CD14-positive monocyte (primary cell): Measurements from ENCODE around the gene ST6GALNAC3. TPM values are rescaled to one million over a fixed set of nuclear protein-coding genes. Genes with fewer than 3 reads are reported as not detected.

Source experiments
- DNase-seq, 3 donors: peaks; one replicate each; pipeline ENCODE4 v3.0.0-alpha.2; 2011 to 2022
- H2AFZ ChIP-seq: 2 replicates; pipeline ENCODE4 v1.6.0; 2012; ENCODE audit warnings: mild to moderate bottlenecking, low read depth, low read length, inconsistent platforms; ENCODE audit not compliant: insufficient read depth, poor library complexity, severe bottlenecking
- H3K27ac ChIP-seq, 2 donors: 1 replicate in 1 of 2; 2 replicates in 1 of 2; pipeline ENCODE4 v1.5.1; 2012 to 2013; ENCODE audit warnings: low read length in 2 of 2, control low read depth in 1 of 2, inconsistent platforms in 1 of 2, low read depth in 1 of 2, mild to moderate bottlenecking in 1 of 2
- H3K27me3 ChIP-seq, 2 donors: one replicate each; pipeline versions ENCODE4 v1.6.0 to v1.6.1; 2011 to 2013; ENCODE audit warnings: low read length in 2 of 2; ENCODE audit not compliant: control insufficient read depth in 2 of 2, insufficient read depth in 2 of 2
- H3K36me3 ChIP-seq, 2 donors: replicated peaks in 1 of 2; 1 replicate in 1 of 2; 2 replicates in 1 of 2; pipeline versions ENCODE4 v1.5.1 to v1.6.1; 2012 to 2013; ENCODE audit warnings: low read length in 2 of 2, control low read depth in 1 of 2, inconsistent platforms in 1 of 2, mild to moderate bottlenecking in 1 of 2; ENCODE audit not compliant: insufficient read depth in 2 of 2, control insufficient read depth in 1 of 2
- H3K4me1 ChIP-seq, 2 donors: 1 replicate in 1 of 2; 2 replicates in 1 of 2; pipeline versions ENCODE4 v1.5.1 to v1.6.1; 2012 to 2013; ENCODE audit warnings: low read length in 2 of 2, control low read depth in 1 of 2, inconsistent platforms in 1 of 2, mild to moderate bottlenecking in 1 of 2, moderate library complexity in 1 of 2; ENCODE audit not compliant: insufficient read depth in 2 of 2, control insufficient read depth in 1 of 2
- H3K4me2 ChIP-seq: replicated peaks from 2 replicates; pipeline ENCODE3; 2012; ENCODE audit warnings: low read length, moderate library complexity, mild to moderate bottlenecking; ENCODE audit not compliant: poor library complexity, severe bottlenecking; ENCODE audit errors: extremely low read depth
- H3K4me3 ChIP-seq, 3 experiments: fragments of 200-600 bp in 1 of 3; sonication (generic) in 1 of 3; replicated peaks in 1 of 3; 1 replicate in 2 of 3; 2 replicates in 1 of 3; pipeline ENCODE4 v1.5.1; 2011 to 2013; ENCODE audit warnings: low read length in 3 of 3, mild to moderate bottlenecking in 3 of 3, control low read depth in 2 of 3, low read depth in 2 of 3, inconsistent platforms in 1 of 3, moderate library complexity in 1 of 3
- H3K79me2 ChIP-seq: 2 replicates; pipeline ENCODE4 v1.6.0; 2012; ENCODE audit warnings: mild to moderate bottlenecking, control low read depth, inconsistent platforms, low read length, moderate library complexity; ENCODE audit not compliant: insufficient read depth
- H3K9ac ChIP-seq: 2 replicates; pipeline ENCODE4 v1.6.0; 2017; ENCODE audit warnings: low read length, mild to moderate bottlenecking; ENCODE audit not compliant: insufficient read depth, poor library complexity, severe bottlenecking
- H3K9me3 ChIP-seq, 2 donors: replicated peaks in 1 of 2; 1 replicate in 1 of 2; 2 replicates in 1 of 2; pipeline versions ENCODE4 v1.5.1 to v1.6.1; 2012 to 2013; ENCODE audit warnings: low read length in 2 of 2, control low read depth in 1 of 2; ENCODE audit not compliant: control insufficient read depth in 1 of 2, insufficient read depth in 1 of 2
- H4K20me1 ChIP-seq: 2 replicates; pipeline ENCODE4 v1.6.0; 2012; ENCODE audit warnings: mild to moderate bottlenecking, low read length, control low read depth, moderate library complexity; ENCODE audit not compliant: insufficient read depth
- H3K27ac Mint-ChIP-seq, 7 donors: one replicate each; pipeline ENCODE4 v1.8.0; 2020; ENCODE audit warnings: mild to moderate bottlenecking in 7 of 7, mixed read lengths in 7 of 7, moderate library complexity in 6 of 7, inconsistent platforms in 2 of 7
- H3K27me3 Mint-ChIP-seq, 3 donors: one replicate each; pipeline ENCODE4 v1.8.0; 2021 to 2022; ENCODE audit warnings: low read depth in 3 of 3, mild to moderate bottlenecking in 3 of 3, mixed read lengths in 3 of 3, moderate library complexity in 3 of 3, inconsistent platforms in 1 of 3
- H3K36me3 Mint-ChIP-seq, 2 donors: one replicate each; pipeline ENCODE4 v1.8.0; 2020; ENCODE audit warnings: mixed read lengths in 2 of 2, inconsistent platforms in 1 of 2, mild to moderate bottlenecking in 1 of 2
- H3K4me1 Mint-ChIP-seq: one replicate; pipeline ENCODE4 v1.8.0; 2020; ENCODE audit warnings: mild to moderate bottlenecking, mixed read lengths
- H3K4me3 Mint-ChIP-seq, 2 donors: one replicate each; pipeline ENCODE4 v1.8.0; 2020; ENCODE audit warnings: mild to moderate bottlenecking in 2 of 2, mixed read lengths in 2 of 2, moderate library complexity in 1 of 2
- H3K9me3 Mint-ChIP-seq, 7 donors: one replicate each; pipeline ENCODE4 v1.8.0; 2020 to 2022; ENCODE audit warnings: mixed read lengths in 7 of 7, mild to moderate bottlenecking in 6 of 7, moderate library complexity in 6 of 7, inconsistent platforms in 2 of 7
- WGBS: methylation state at CpG from one replicate; pipeline ENCODE4 v1.1.5; 2013; ENCODE audit warnings: missing lambda C conversion rate; ENCODE audit not compliant: insufficient coverage; 5-methylcytosine and 5-hydroxymethylcytosine counted together
- intact Hi-C, 2 donors: fragments of 100-400 bp; cut with micrococcal nuclease; formaldehyde crosslinking; loops; one replicate each; pipeline versions ENCODE4 v1.15.0 to v1.15.1; 2023
- polyA plus RNA-seq, 3 donors: library from polyadenylated mRNA; depleted of rRNA in 1 of 3; unstranded in 2 of 3; stranded (reverse) in 1 of 3; fragments of 300-500 nt in 2 of 3; fragments of >200 nt in 1 of 3; fragmentation: Illumina TruSeq in 2 of 3; gene quantifications; 1 replicate in 2 of 3; 2 replicates in 1 of 3; pipeline ENCODE4 v1.2.3, GENCODE V29; 2012 to 2021
- TF ChIP-seq, protein P1 (sequence below): fragments of 200-600 bp; IDR thresholded peaks from one replicate; pipeline ENCODE4 v1.8.0; 2022; ENCODE audit warnings: antibody characterized with exemption, mild to moderate bottlenecking

ST6GALNAC3 gene
- polyA plus RNA-seq, 3 donors = 6.5 to 9.2 (median 7.6) TPM

DNA sequence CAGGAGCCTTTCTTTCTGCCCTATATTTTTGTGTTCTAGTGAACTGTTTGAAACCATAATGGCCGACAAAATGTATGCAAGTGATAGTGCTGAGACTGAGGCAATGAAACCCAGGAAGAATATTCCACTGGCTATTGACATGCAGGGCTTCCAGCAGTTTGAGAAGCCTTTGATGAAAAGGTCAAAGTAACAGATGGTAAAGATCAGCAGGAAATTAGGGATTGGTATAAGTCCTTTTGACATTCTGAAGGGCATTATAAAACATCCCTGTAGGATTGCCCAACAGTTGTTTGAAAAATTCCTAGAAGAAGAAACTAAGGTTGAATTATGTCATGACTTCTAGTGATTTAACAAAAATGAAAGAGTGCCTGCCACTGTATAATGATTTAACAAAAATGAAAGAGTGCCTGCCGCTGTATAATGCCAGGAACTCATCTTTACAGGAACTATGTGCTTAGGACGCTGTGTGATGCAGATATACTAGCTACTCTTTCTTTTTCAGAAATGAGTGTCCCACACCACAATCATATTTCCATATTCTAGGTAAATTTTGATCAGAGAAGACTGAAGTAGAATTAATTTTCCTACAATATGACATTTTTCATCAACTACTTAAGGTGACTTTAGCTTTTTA is 508.8 kb downstream of the ST6GALNAC3 start:
- H3K27ac Mint-ChIP-seq = no peak overlapping the region
- no peak for DNase-seq
- no peaks in the 10 kb centered on the region for H3K9me3 Mint-ChIP-seq
- intact Hi-C loops = no loop called here
- H3K27me3 Mint-ChIP-seq = peaks cover 0 to 3% (median 0%) of the 10 kb centered on the region in 3 donors
- H3K4me1 Mint-ChIP-seq = no peaks in the 10 kb centered on the region
- Histone ChIP-seq H3K36me3 (no peaks in the 10 kb centered on the region), H3K4me2 (no peak overlapping the region), H3K4me1 (no peaks in the 10 kb centered on the region), H3K27me3 (no peaks in the 10 kb centered on the region), H4K20me1 (no peaks in the 10 kb centered on the region), H3K4me3 (no peak overlapping the region), H3K9me3 (no peaks in the 10 kb centered on the region), H3K79me2 (no peaks in the 10 kb centered on the region), H3K27ac (no peak overlapping the region), H2AFZ (no peak overlapping the region), H3K9ac (no peak overlapping the region)
- WGBS = 100% methylated on average over 1 of the region's 3 CpGs
- TF ChIP-seq, protein P1, sequence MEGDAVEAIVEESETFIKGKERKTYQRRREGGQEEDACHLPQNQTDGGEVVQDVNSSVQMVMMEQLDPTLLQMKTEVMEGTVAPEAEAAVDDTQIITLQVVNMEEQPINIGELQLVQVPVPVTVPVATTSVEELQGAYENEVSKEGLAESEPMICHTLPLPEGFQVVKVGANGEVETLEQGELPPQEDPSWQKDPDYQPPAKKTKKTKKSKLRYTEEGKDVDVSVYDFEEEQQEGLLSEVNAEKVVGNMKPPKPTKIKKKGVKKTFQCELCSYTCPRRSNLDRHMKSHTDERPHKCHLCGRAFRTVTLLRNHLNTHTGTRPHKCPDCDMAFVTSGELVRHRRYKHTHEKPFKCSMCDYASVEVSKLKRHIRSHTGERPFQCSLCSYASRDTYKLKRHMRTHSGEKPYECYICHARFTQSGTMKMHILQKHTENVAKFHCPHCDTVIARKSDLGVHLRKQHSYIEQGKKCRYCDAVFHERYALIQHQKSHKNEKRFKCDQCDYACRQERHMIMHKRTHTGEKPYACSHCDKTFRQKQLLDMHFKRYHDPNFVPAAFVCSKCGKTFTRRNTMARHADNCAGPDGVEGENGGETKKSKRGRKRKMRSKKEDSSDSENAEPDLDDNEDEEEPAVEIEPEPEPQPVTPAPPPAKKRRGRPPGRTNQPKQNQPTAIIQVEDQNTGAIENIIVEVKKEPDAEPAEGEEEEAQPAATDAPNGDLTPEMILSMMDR = no peak
- no peak overlapping the region for H3K4me3 Mint-ChIP-seq
- no peaks in the 10 kb centered on the region for H3K36me3 Mint-ChIP-seq

DNA sequence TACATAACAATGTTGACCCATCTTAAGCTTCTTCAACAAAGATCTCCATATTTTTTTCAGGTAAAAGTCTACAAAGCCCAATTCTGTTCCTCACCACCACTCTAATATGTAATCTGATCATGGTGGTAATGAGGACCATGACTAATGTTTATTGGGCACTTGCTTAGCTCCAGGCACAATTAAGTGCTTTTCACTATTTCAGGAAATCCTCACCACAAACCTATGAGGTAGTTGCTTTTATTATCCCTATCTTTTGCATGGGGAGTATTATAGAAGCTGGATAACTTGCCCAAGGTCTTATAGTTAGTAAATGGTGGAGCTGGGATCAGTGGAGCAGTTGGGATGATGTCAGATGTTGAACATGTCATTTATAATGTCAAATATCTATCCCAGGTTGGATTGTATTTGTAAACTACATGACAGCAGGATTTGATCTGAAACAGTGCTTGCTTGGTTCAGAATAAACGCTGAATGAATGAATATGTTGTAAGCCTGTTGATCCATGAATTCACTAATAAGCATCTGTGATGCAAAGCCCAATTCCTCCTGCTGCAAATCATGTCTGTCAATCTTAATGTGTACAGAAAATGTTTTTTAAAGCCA is 509.4 kb downstream of the ST6GALNAC3 start:
- Histone ChIP-seq H3K4me2 (no peak overlapping the region), H3K27ac (no peak overlapping the region), H3K36me3 (no peaks in the 10 kb centered on the region), H3K79me2 (no peaks in the 10 kb centered on the region), H4K20me1 (no peaks in the 10 kb centered on the region), H3K4me3 (no peak overlapping the region), H2AFZ (no peak overlapping the region), H3K4me1 (no peaks in the 10 kb centered on the region), H3K9me3 (no peaks in the 10 kb centered on the region), H3K9ac (no peak overlapping the region), H3K27me3 (no peaks in the 10 kb centered on the region)
- H3K4me3 Mint-ChIP-seq = no peak overlapping the region
- H3K4me1 Mint-ChIP-seq = no peaks in the 10 kb centered on the region
- H3K27me3 Mint-ChIP-seq = peaks cover 0 to 3% (median 0%) of the 10 kb centered on the region in 3 donors
- no peak for DNase-seq
- H3K27ac Mint-ChIP-seq = no peak overlapping the region
- H3K9me3 Mint-ChIP-seq = no peaks in the 10 kb centered on the region
- intact Hi-C loops = no loop called here
- TF ChIP-seq, protein P1 = no peak
- H3K36me3 Mint-ChIP-seq = no peaks in the 10 kb centered on the region
- 100% methylated on average over 1 of the region's 1 CpG for WGBS
